NCI-H187 treated with DMSO at 0.1 percent for 48 hours (cell line): ENCODE data around the gene RHOJ.
"Not testable (repeated sequence)": the region's sequence is repeated elsewhere in the genome, so short reads cannot be mapped to it uniquely, and the experiment has no call there.

Experiments used
- DNase-seq: peaks from one replicate; lab custom pipeline; 2025; lab: John Stamatoyannopoulos, UW

RHOJ gene

GRCh38 chr14:63204407-63205043 lies at the start of gene RHOJ:
RHOJ (plus strand) TSS chr14:63204443; CDS start chr14:63204870, 427 bp downstream.
- no peak for DNase-seq

GRCh38 chr14:63155511-63156185 lies 48.6 kb upstream of the RHOJ start:
- DNase-seq: no peak

GRCh38 chr14:63157195-63157594 lies 47.0 kb upstream of the RHOJ start:
- DNase-seq: no peak

- no peak for DNase-seq
Observed at GRCh38 chr14:63163306-63163705, 40.9 kb upstream of the RHOJ start.

- no peak for DNase-seq
Observed at GRCh38 chr14:63164108-63164683, 40.0 kb upstream of the RHOJ start.

- not testable (repeated sequence) for DNase-seq
Observed at GRCh38 chr14:63165267-63165666, 39.0 kb upstream of the RHOJ start.

GRCh38 chr14:63167044-63167443 lies 37.2 kb upstream of the RHOJ start:
- no peak for DNase-seq

- DNase-seq: peak; percentile 59
Observed at GRCh38 chr14:63174760-63175191, 29.5 kb upstream of the RHOJ start.

GRCh38 chr14:63175531-63175930 lies 28.7 kb upstream of the RHOJ start:
- DNase-seq: no peak

- no peak for DNase-seq
Observed at GRCh38 chr14:63178912-63179311, 25.3 kb upstream of the RHOJ start.

- no peak for DNase-seq
Observed at GRCh38 chr14:63179383-63179782, 24.9 kb upstream of the RHOJ start.

GRCh38 chr14:63180011-63180410 lies 24.2 kb upstream of the RHOJ start:
- DNase-seq: no peak

GRCh38 chr14:63182968-63183367 lies 21.3 kb upstream of the RHOJ start:
- DNase-seq: no peak

GRCh38 chr14:63186453-63186852 lies 17.8 kb upstream of the RHOJ start:
- DNase-seq: no peak

GRCh38 chr14:63191211-63191610 lies 13.0 kb upstream of the RHOJ start:
- no peak for DNase-seq

GRCh38 chr14:63192085-63192484 lies 12.2 kb upstream of the RHOJ start:
- DNase-seq: no peak

- DNase-seq: no peak
Observed at GRCh38 chr14:63193236-63193635, 11.0 kb upstream of the RHOJ start.

- no peak for DNase-seq
Observed at GRCh38 chr14:63200035-63200740, 4.1 kb upstream of the RHOJ start.

GRCh38 chr14:63200767-63201166 lies 3.5 kb upstream of the RHOJ start:
- no peak for DNase-seq

GRCh38 chr14:63203015-63203414 lies 1.2 kb upstream of the RHOJ start:
- DNase-seq: no peak

- DNase-seq: no peak
Observed at GRCh38 chr14:63203618-63204406, 431 bp upstream of the RHOJ start.

- DNase-seq: no peak
Observed at GRCh38 chr14:63205044-63205575, 867 bp downstream of the RHOJ start.
